GM12878 (cell line): ENCODE measurements around the gene SHROOM1. TPM values are rescaled to one million over a fixed set of nuclear protein-coding genes. Genes with fewer than 3 reads are reported as not detected.

ENCODE experiments used
- ATAC-seq: fragments of 200-7000 bp; cut with Tn5 transposase; 3 replicates; pipeline ENCODE4 v1.9.1; 2020; ENCODE audit warnings: mild to moderate bottlenecking, moderate library complexity
- BruUV-seq: library from RNA; stranded (reverse); fragments of 400-500 nt; replicated peaks from 2 replicates; lab custom pipeline; 2021; lab: Mats Ljungman, UMichigan
- CTCF ChIA-PET: fragments of 300-600 bp; sonication (Branson Sonifier 250); formaldehyde crosslinking; extraction: SDS; loops from one replicate; lab custom pipeline; 2021; ENCODE audit warnings: inconsistent platforms; lab: Yijun Ruan, JAX
- POLR2A ChIA-PET: fragments of 350-600 bp; formaldehyde crosslinking; extraction: SDS; loops from one replicate; lab custom pipeline; 2021; ENCODE audit warnings: inconsistent platforms; lab: Charles Lee
- RAD21 ChIA-PET: fragments of 300-600 bp; sonication (Branson Sonifier 250); formaldehyde crosslinking; loops from one replicate; lab custom pipeline; 2023; ENCODE audit warnings: antibody characterized with exemption; ENCODE audit not compliant: unreplicated experiment; lab: Charles Lee
- SMC1A ChIA-PET: fragments of 300-600 bp; sonication (Branson Sonifier 250); formaldehyde crosslinking; loops from one replicate; lab custom pipeline; 2023; ENCODE audit not compliant: unreplicated experiment, uncharacterized antibody; lab: Charles Lee
- DNase-seq: peaks from one replicate; pipeline ENCODE4 v3.0.0-alpha.2; 2011; ENCODE audit warnings: low read depth, low spot score
- FAIRE-seq: peaks from 3 replicates; lab custom pipeline; 2011; peaks lifted over from hg19 to GRCh38; lab: Jason Lieb, UNC
- H2AFZ ChIP-seq: 2 replicates; pipeline ENCODE4 v1.6.0; 2011; ENCODE audit warnings: low read depth, low read length, control low read depth; ENCODE audit not compliant: control insufficient read depth
- H3K27ac ChIP-seq: 2 replicates; pipeline ENCODE4 v1.5.1; 2011; ENCODE audit warnings: control low read depth; ENCODE audit not compliant: control insufficient read depth, insufficient read depth
- H3K27me3 ChIP-seq, 2 experiments: replicated peaks in 1 of 2; 2 replicates each; pipeline versions ENCODE4 v1.6.0 to v1.6.1; 2011; ENCODE audit warnings: low read length in 1 of 2; ENCODE audit not compliant: control insufficient read depth in 2 of 2, insufficient read depth in 2 of 2
- H3K36me3 ChIP-seq, 2 experiments: 2 replicates each; pipeline ENCODE4 v1.5.1; 2011; ENCODE audit warnings: low read length in 1 of 2; ENCODE audit not compliant: control insufficient read depth in 2 of 2, insufficient read depth in 2 of 2
- H3K4me1 ChIP-seq: 2 replicates; pipeline ENCODE4 v1.6.1; 2011; ENCODE audit warnings: mild to moderate bottlenecking, low read length, moderate library complexity, mixed read lengths; ENCODE audit not compliant: control insufficient read depth, insufficient read depth
- H3K4me2 ChIP-seq: 2 replicates; pipeline ENCODE4 v1.6.0; 2011; ENCODE audit warnings: control low read depth; ENCODE audit not compliant: control insufficient read depth, insufficient read depth
- H3K4me3 ChIP-seq: fragments of 200-600 bp; sonication (generic); 2 replicates; pipeline ENCODE4 v1.5.1; 2016
- H3K79me2 ChIP-seq: 2 replicates; pipeline ENCODE4 v1.6.0; 2011; ENCODE audit warnings: low read length; ENCODE audit not compliant: control insufficient read depth, insufficient read depth
- H3K9ac ChIP-seq: 2 replicates; pipeline ENCODE4 v1.8.0; 2011; ENCODE audit warnings: low read length, control low read depth, mixed read lengths; ENCODE audit not compliant: control insufficient read depth, insufficient read depth
- H3K9me3 ChIP-seq: replicated peaks from 3 replicates; pipeline ENCODE4 v1.5.1; 2011; ENCODE audit warnings: mild to moderate bottlenecking, low read length; ENCODE audit not compliant: control insufficient read depth, insufficient read depth
- H4K20me1 ChIP-seq: 2 replicates; pipeline ENCODE4 v1.6.0; 2011; ENCODE audit not compliant: control insufficient read depth, insufficient read depth
- EED ChIP-seq: sonication (generic); IDR thresholded peaks from 2 replicates; pipeline ENCODE4 v1.6.1; 2016; ENCODE audit warnings: antibody characterized with exemption, low read depth
- GABPA ChIP-seq: IDR thresholded peaks from 2 replicates; pipeline ENCODE4 v1.6.1; 2014; ENCODE audit warnings: antibody characterized with exemption, low read depth, mild to moderate bottlenecking, inconsistent platforms
- ZBTB40 ChIP-seq: fragments of 450-650 bp; IDR thresholded peaks from 2 replicates; pipeline ENCODE4 v1.6.1; 2016; ENCODE audit warnings: mild to moderate bottlenecking, moderate library complexity, borderline replicate concordance
- WGBS: methylation state at CpG from one replicate; pipeline ENCODE4 v1.1.6; 2016; ENCODE audit warnings: low lambda C conversion rate; ENCODE audit not compliant: insufficient replicate concordance, insufficient coverage; ENCODE audit errors: missing lambda C conversion rate; 5-methylcytosine and 5-hydroxymethylcytosine counted together
- in situ Hi-C: fragments of 300-500 bp; cut with MboI; formaldehyde crosslinking; loops from 9 replicates; pipeline ENCODE4 v1.14.3; 2018; ENCODE audit warnings: mixed read lengths
- intact Hi-C: fragments of 100-400 bp; cut with micrococcal nuclease; formaldehyde crosslinking; loops from one replicate; pipeline ENCODE4 v1.14.2; 2022; ENCODE audit not compliant: unreplicated experiment
- polyA plus RNA-seq, 11 experiments: library from polyadenylated mRNA; depleted of rRNA in 4 of 11; unstranded in 6 of 11; stranded (reverse) in 5 of 11; fragments of >200 nt; fragmentation: Nextera tagmentation in 4 of 11; fragmentation: Illumina TruSeq in 1 of 11; extraction: Ambion mirVana in 4 of 11; extraction: Trizol in 1 of 11; gene quantifications; 1 replicate in 1 of 11; 2 replicates in 10 of 11; pipeline versions ENCODE4 v1.2.1 to v1.2.3, GENCODE V29; 2011 to 2016; ENCODE audit warnings: inconsistent platforms in 2 of 11, missing spikeins in 2 of 11, low read depth in 1 of 11
- total RNA-seq, 4 experiments: library from RNA; depleted of rRNA in 3 of 4; stranded (reverse); fragments of >200 nt in 3 of 4; fragmentation: Illumina TruSeq in 1 of 4; extraction: Trizol in 1 of 4; gene quantifications; 2 replicates each; pipeline versions ENCODE4 v1.2.1 to v1.2.3, GENCODE V29; 2013 to 2021

The SHROOM1 gene
- total and polyA plus RNA-seq, 10 of the 15 experiments (the other 5 are each of a cell fraction or from before 2014, with no cell fraction given), result 0.05 to 3.9 (median 1.3) TPM

GRCh38 chr5:132775476-132775961 is 54.9 kb downstream of the SHROOM1 start:
- no peak overlapping the region for H3K9ac ChIP-seq
- BruUV-seq, result TSS peak; percentile 75
- 0 out of 3 replicates have a peak, but pooled peaks have one; percentile 7 for ATAC-seq
- H3K79me2 ChIP-seq, result peaks cover 9% of the 10 kb centered on the region
- no peak for FAIRE-seq
- POLR2A ChIA-PET, result interaction anchor here (1.1 to 7.2 kb wide), 2 partner anchors 23 to 86 kb away, joined by 3 to 56 read pairs; no protein-coding TSS in a partner anchor
- no peak for DNase-seq
- H3K36me3 ChIP-seq, result no peaks in the 10 kb centered on the region
- SMC1A ChIA-PET, result interaction anchor here (1.0 to 7.5 kb wide), 10 partner anchors 8 to 114 kb away, joined by 3 to 88 read pairs (median 3); partner anchors contain the start of gene CCNI2
- H3K27ac ChIP-seq, result no peak overlapping the region
- in situ Hi-C loops, result no loop called here
- no peak for TF ChIP-seq ZBTB40
- TF ChIP-seq EED, result no peak
- TF ChIP-seq GABPA, result no peak
- TF ChIP-seq, all 136 proteins: peak for 0
- WGBS, result 56% methylated on average over 7 of the region's 7 CpGs
- Histone ChIP-seq H3K4me1 (peaks cover 7% of the 10 kb centered on the region), H3K9me3 (no peaks in the 10 kb centered on the region), H3K4me3 (no peak overlapping the region; the same call in 1 of the 2 replicates), H3K27me3 (no peaks in the 10 kb centered on the region), H2AFZ (no peak overlapping the region), H3K4me2 (peak overlapping the region; percentile 90), H4K20me1 (no peaks in the 10 kb centered on the region)
- CTCF ChIA-PET, result interaction anchor here (0.8 to 3.5 kb wide), 6 partner anchors 21 to 45 kb away, joined by 3 to 15 read pairs (median 4); no protein-coding TSS in a partner anchor
- RAD21 ChIA-PET, result interaction anchor here (0.7 to 2.0 kb wide), 3 partner anchors 44 to 249 kb away, joined by 3 to 10 read pairs (median 6); no protein-coding TSS in a partner anchor
- intact Hi-C loops, result no loop called here
